UCSD-AML1 (cell line): ENCODE measurements around the gene ADGRG3.

ENCODE experiments used
- DNase-seq: peaks from one replicate; lab custom pipeline; 2025; ENCODE audit not compliant: unreplicated experiment; lab: John Stamatoyannopoulos, UW

Gene ADGRG3

DNA sequence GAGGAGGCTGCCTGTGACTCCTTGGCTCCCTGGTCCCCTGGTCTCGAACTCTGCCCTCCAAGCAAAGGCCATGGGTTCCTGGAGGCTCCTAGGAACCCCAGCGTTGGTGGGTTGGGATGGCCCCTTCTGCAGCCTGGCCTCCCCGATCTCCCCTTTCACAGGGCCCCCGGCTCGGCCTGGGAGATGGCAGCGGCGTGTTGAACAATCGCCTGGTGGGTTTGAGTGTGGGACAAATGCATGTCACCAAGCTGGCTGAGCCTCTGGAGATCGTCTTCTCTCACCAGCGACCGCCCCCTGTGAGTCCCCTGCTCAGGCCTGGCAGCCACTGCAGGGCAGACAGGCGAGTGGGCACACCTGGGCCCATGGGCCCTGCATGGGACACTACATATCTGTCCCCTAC, 10.9 kb downstream of the ADGRG3 start:
- DNase-seq: no peak

DNA sequence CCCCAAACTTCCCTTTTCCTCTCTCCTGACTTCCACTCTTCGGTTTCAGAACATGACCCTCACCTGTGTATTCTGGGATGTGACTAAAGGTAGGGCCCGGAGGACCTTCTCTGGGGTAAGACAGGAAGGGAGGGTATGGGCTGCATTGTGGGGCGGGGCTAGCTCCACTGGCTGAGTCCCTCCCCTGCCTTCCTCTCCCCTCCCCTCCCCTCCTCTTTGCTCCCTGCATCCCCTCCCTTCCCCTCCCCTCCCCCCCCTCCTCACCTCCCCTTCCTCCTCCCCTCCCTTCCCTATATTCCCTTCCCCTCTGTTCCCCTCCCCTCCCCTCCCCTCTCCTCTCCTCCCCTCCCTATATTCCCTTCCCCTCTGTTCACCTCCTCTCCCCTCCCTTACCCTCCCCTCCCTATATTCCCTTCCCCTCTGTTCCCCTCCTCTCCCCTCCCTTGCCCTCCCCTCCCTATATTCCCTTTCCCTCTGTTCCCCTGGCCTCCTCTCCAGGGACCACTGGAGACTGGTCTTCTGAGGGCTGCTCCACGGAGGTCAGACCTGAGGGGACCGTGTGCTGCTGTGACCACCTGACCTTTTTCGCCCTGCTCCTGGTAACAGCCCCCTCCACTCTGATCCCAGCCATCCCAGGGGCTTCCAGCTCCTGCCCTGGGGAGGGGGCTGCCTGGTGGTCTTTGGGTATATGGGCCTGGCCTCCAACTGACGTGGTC, 11.8 kb downstream of the ADGRG3 start:
- peak; percentile 69 for DNase-seq

DNA sequence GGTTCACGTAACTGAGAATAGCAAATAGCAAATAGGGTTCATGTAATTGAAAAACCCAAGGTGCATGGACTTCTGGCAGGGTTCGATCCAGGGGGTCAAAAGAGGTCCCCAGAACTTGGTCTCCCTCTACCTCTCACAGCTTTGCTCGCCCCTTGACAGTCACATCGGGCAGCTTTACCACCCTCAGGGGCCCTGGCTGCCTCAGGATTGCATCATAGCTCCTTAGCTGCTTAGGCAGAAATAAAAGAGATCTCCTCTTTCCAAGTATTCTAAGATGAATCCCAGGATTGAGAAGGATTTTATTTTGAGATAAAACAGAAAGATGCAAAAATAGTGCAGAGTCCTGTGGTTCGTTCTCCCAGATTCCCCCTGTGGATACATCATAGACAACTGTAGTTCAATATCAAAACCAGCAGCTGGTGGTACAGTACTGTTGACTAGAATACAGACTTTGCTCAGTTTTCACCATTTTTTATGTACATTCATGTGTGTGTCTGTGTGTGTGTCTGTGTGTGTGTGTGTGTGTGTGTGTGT, 12.8 kb downstream of the ADGRG3 start:
- no peak for DNase-seq

DNA sequence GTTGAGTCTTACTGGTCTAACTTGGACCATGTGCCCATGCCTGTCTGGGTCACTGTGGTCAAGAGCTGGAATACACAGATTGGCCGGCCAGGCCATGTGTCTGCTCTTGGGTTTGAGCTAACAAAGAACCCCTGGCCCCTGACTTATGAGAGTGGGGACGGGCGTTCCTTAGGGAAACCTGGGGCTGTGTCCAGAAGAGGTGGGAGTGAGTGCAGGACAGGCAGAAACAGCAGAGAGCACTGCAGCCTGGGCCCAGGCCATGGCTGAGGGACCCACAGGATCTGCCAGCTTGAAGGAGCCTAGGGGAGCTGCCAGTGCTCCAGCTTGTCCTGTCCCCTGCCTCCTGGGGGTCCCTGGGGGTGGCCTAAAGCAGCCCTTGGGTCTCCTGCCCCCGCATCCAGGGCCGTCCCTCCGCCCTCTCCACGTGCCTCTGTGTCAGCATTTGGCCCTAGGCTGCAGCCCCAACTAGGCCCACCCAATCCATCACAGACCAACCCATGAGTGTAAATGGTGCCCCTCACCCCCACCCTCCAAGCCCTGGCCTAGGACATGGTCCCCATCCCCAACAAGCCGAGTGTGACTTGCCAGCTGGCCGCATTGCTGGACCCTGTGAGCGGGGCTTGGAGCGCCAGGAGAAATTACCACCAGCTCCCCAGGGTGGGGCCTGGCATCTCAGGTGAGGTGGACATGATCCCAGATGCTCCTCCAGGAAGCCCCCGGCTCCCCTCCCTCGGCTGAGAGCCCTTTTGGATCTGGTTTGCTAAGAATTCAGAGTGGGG, 14.0 kb downstream of the ADGRG3 start:
- no peak for DNase-seq

DNA sequence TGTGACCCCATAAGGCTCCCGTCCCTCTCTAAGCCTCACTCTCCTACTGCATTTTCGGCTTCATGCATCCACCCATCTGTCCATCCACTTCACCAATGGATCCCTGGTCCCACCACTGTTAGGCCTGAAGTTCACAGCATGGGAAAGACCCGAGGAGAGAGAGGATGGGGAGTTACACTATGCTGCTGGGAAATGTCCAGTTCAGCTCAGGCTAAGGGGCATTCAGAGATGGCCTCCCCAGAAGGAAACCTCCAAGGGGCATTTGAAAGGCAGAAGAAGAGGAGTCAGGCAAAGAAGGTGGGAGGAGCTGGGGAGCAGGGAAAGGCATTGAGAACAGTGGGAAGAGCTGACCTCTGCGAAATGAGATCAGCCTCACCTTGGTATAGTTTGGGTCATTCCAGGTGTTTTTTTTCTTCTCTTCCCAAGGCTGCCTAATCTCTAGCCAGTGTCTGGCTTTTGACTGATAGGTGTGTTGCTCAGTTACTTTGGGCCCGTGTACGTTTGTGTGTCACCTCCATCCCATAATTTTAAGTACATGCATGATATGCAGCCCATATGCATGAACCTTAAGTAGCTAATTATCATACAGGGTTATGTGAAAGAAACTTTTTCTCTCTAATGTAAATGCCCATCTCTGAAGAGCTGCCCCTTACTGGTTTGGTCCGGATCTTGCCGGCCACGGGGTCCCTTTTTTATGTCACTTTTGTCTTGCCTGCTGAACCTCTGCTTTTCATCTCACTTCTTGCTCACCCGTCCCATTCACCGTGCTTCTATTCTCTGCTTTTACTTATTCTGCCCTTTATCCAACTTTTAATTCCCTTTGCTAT, 14.9 kb downstream of the ADGRG3 start:
- DNase-seq: no peak

DNA sequence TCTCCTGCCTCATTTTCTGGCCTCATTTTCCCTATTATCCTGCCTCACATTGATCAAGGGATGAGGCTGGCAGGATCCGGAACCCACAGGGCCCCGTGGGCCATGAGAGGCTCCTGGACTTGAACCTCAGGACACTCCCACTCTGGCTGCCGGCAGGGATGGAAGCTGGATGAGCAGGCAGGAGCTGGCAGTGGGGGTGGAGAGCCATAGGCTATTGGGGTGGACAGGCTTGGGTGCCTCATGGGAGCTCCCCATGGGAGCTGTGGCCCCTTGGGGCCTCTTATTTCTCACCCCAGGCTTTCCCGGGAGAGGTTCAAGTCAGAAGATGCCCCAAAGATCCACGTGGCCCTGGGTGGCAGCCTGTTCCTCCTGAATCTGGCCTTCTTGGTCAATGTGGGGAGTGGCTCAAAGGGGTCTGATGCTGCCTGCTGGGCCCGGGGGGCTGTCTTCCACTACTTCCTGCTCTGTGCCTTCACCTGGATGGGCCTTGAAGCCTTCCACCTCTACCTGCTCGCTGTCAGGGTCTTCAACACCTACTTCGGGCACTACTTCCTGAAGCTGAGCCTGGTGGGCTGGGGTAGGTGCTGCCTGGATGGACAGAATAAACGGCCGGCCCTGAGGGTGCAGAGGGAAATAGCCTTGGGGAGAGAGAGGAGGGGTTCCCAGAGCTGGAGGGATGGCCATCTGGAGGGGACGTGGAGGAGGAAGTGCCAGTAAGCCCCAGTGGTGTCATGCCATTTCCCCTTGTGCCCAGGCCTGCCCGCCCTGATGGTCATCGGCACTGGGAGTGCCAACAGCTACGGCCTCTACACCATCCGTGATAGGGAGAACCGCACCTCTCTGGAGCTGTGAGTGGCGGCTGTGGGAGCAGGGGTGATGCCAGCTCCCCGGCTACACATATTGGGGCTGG, 15.8 kb downstream of the ADGRG3 start:
- no peak for DNase-seq

DNA sequence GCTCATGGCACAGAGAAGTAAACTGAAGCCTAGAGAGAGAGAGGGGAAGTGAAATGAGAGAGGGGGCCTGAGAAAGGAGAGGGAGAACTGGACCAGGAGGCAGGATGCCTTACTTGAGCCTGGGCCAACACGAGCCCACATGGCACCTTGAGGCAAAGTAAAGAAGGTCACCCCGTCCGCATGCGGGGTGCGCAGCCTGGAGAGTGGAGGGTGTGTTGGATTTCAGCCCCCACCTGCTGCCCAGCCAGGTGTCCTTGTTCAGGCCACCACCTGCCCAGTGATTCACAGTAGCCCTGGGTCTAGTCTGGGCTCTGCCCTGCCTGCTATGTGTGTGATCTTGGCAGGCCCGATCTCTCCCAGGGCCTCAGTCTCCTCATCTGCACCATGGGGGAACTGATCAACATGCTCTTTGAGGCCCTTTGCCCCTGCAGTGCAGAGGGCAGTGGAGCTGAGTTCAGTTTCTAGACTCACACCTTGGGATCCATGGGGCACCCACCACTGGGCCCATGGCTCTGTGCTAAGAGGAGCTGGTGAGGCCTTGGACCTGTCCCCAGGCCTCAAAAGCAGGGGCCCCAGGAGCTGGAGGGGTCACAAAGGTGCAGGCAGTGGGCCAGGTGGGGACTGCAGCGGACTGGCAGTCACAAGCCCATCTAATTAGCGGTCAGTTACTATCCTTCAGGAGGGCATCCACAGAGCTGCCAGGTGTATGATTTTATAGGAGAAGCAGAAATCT, 16.7 kb downstream of the ADGRG3 start:
- no peak for DNase-seq

DNA sequence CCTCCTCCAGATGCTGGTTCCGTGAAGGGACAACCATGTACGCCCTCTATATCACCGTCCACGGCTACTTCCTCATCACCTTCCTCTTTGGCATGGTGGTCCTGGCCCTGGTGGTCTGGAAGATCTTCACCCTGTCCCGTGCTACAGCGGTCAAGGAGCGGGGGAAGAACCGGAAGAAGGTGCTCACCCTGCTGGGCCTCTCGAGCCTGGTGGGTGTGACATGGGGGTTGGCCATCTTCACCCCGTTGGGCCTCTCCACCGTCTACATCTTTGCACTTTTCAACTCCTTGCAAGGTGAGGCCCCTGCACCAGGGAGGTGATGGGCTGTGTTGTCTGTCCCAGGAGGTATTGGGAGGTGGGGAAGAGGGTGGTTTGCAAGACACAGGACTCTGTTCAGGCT, 17.5 kb downstream of the ADGRG3 start:
- no peak for DNase-seq

DNA sequence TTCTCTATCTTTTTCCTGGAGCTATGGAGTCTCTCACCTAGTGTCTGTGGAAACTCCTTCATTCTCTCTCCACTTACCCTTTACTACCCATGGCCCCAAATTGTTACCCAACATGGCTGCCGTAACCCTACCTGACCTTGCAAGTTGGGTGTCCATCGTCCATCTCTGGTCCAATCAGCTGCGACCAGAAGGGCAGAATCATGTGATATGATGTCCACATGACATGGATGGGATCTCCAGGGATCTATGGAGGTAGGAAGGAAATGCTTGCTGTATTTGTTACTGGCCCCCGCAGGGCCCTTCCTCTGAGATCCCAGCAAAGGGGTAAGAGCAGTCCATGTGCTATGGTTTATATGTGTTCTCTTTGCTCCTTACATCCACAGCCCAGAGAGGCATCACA, 18.5 kb downstream of the ADGRG3 start:
- no peak for DNase-seq

DNA sequence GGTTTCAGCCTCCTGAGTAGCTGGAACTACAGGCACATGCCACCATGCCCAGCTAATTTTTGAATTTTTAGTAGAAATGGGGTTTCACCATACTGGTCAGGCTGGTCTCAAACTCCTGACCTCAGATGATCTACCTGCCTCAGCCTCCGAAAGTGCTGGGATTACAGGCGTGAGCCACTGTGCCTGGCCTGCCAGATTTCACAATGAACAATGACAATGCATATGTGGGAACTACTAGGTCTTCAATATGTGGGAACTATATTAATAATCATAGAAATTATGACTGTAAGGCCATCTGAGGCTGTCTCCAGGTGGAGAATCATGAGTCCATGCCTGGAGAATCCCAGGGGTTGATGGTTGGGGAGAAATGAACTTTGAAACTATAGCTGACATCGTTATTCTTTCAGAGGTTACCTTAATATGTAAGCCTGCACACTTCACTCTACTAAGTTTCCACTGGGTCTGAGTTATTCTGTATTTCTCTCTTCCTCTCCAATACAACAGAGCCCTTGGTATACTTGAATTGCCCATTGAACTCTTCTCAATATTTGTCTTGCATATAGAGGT, 19.3 kb downstream of the ADGRG3 start:
- DNase-seq: no peak

DNA sequence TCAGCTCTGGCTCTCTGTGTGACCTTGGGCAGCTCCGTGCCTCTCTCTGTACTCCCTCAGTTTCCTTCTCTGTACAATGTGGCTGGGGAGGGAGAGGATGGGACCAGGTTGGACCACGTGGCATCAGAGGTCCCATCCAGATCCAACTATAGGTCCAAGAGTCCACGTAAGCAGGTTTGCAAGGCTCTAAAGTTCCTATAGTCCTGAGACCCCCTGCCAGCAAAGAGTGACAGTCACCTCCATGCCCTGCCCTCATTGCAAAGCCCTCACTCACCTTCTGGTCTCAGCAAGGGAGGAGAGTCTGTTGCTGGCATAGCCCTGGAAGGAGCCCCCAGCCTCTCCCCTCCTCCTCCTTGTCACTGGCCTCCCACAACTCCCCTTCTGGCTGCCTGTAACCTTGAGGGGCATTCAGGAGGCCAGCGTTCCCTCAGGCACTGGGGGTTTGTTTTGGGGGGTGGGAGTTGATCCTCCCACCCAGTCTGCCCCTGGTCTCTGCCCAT, 20.4 kb downstream of the ADGRG3 start:
- DNase-seq: no peak

DNA sequence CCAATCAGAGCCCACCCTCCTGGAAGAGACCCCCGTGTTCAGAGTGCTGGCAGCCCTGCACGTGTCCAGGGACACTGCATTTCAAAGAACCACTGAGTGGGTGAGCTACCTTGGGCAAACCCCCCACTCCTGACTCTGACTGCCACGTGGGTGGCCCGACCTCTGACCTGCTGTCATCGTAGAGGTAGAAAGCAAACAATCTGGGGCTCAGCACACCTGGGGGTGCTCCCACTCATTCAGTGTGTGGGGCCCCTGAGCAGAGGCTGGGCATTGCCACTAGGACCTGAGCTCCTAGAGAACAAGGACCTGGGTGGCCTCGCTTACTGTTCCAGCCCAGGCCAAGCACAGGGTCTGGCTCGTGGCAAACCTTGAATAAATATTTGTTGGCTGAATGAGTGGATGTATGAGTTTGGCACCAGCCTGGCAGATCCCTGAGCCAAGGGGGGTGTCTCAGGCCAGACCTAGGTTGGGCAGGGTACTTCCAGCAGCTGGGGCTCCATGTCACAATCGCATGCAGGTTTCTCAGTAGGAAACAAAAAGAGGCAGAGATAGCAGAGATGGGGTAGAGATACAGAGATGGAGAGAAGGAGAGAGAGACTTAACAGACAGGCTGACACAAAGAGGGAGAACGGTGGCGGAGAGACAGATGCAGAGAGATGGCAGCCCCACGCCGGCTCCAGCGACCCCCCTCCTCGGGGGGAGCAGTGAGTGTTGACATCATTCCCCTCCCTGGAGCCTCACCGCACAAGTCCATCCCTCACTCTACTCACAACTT, 21.1 kb downstream of the ADGRG3 start:
- DNase-seq: no peak

DNA sequence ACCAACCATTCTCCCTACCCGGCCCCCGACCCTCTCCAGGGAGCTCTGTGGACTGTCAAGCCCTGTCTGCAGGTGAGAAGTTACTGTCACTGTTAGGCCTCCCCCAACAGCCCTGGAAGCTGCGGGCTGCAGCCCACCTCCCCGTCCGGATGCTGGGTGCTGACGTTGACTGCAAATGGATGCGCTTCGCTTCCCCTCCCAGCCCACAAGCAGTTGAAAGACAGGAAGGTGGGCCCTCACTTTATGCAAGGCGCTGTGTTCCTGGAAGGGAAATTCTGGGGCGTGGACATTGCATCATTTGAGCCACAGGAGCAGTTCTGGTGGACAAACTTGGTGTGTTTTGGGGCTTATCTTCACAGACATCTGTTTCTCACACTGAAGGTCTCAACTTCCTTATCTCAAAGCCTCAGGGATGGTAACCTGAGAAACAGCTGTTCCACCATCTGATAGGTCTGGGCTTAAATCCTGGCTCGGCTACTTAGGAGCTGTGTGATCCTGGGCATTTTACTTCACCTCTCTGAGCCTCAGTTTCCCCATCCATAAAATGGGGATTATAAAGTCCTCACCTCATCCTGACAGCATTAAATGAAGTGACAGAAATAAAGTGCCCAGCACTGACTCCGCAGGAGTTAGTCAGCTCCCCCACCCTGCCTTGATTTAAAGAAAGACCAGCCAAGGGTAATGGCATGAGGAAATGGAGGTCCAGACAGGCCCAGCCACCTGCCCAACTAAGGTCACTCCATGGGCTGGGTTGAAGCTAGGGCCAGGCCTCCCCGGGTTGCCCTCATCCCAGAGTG, 21.9 kb downstream of the ADGRG3 start:
- DNase-seq: peak; percentile 90

DNA sequence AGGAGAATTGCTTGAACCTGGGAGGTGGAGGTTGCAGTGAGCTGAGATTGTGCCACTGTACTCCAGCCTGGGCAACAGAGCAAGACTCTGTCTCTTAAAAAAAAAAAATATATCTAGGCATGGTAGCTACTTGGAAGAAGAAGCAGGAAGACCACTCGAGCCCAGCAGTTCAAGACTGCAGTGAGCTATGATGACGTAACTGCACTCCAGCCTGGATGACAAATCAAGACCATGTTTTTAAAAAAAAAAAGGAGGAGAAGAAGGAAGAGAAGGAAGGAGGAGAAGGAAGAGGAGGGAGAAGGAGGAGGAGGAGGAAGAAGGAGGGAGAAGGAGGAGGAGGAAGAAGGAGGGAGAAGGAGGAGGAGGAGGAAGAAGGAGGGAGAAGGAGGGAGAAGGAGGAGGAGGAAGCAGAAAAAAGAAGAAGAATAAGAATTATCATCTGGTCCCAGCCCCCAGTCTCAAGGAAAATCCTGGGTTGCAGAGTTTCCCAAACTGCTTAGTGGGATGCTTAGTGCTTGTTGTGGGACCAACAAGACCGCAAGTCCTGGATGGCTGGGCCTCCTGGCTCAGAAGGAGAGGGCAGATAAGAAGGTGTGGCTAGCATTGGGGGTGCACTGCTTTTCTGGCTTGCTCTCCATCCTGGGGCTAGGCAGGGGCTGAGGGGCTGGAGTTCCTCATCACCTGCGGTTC, 22.8 kb downstream of the ADGRG3 start:
- DNase-seq: peak; percentile 59

DNA sequence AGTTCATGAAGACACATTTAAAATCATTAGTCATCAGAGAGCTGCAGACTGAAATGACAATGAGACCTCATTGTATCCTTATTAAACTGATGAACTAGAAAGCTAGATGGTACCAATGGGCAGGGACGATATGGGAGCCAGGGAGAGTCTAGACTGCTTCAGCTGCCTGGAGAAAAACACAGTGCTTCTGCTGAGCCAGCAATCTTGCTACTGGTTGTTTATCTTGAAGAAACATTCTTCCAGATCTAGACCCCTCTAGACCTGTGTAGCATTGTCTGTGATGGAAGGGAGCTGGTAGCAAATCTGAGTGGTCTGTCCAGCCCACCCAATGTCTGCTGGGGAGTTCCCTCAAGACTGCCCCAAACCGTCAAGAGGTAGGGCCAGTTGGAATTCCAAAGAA, 24.5 kb downstream of the ADGRG3 start:
- no peak for DNase-seq

DNA sequence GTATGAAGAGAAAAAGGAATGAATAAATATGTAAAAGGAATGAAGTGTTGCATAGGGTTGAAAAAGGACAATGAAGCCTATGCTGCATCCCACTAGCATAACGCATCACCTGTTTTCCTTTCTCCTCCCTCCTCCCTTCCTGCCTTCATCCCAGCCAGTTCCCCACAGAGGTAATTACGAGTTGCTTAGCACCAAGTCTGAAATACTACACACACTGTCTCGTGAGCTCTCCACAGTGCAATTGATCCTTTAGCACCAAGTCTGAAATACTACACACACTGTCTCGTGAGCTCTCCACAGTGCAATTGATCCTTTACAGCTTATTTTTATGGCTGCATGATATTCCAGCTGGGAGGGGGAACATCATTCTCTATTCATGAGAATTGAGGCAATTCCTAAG, 25.4 kb downstream of the ADGRG3 start:
- no peak for DNase-seq

DNA sequence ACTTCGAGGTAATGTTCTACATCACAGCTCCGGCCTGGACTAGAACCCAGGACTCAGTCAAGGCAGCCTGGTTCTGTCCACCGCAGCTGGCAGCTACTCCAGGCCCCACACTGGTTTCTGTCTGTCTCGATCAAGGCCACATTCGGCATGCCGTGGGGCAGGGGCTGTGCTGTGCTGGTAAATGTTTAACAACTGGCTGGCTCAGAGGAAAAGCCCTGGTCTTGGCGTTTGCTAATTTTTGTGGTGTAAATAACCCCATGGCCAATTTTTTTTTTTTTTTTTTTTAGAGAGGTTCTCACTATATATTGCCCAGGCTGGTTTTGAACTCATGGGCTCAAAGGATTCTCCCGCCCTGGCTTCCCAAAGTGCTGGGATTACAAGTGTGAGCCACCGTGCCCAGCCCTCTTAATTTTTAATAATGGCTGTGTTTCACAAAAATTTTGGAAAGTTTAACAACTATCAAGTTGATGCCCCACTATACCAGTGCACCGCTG, 26.2 kb downstream of the ADGRG3 start:
- no peak for DNase-seq
